Transverse colon (tissue), 4 donors: ENCODE results near the gene TMEM164. TPM values are rescaled to one million over a fixed set of nuclear protein-coding genes. Genes with fewer than 3 reads are reported as not detected.

Experiments
- DNase-seq: peaks from one replicate; pipeline ENCODE4 v3.0.0-alpha.2; 2019
- H3K27ac ChIP-seq, 4 donors: fragments of 200-600 bp; sonication (generic); 2 replicates each; pipeline ENCODE4 v1.5.1; 2016 to 2018; ENCODE audit warnings: inconsistent platforms in 4 of 4
- H3K27me3 ChIP-seq: fragments of 200-600 bp; sonication (generic); 2 replicates; pipeline ENCODE4 v1.5.1; 2017; ENCODE audit warnings: inconsistent platforms
- H3K36me3 ChIP-seq, 4 donors: fragments of 200-600 bp; sonication (generic); 2 replicates each; pipeline ENCODE4 v1.5.1; 2017 to 2019; ENCODE audit warnings: inconsistent platforms in 4 of 4
- H3K4me1 ChIP-seq, 4 donors: fragments of 200-600 bp; sonication (generic); 2 replicates each; pipeline ENCODE4 v1.5.1; 2017 to 2020; ENCODE audit warnings: inconsistent platforms in 4 of 4
- H3K4me3 ChIP-seq, 4 donors: fragments of 200-600 bp; sonication (generic); 1 replicate in 1 of 4; 2 replicates in 3 of 4; pipeline versions ENCODE4 v1.5.1 to v1.6.1; 2017 to 2019; ENCODE audit warnings: inconsistent platforms in 4 of 4
- H3K9me3 ChIP-seq, 2 donors: fragments of 200-600 bp; sonication (generic); 2 replicates each; pipeline ENCODE4 v1.5.1; 2017 to 2019; ENCODE audit warnings: inconsistent platforms in 2 of 2
- EP300 ChIP-seq: sonication (generic); formaldehyde crosslinking; IDR thresholded peaks from one replicate; pipeline ENCODE4 v1.6.1; 2017; ENCODE audit warnings: antibody characterized with exemption, low read depth
- POLR2A ChIP-seq: fragments of 450-650 bp; IDR thresholded peaks from one replicate; pipeline ENCODE4 v1.6.1; 2016; ENCODE audit warnings: antibody characterized with exemption, mild to moderate bottlenecking, moderate library complexity
- POLR2AphosphoS5 ChIP-seq, 3 donors: sonication (generic); formaldehyde crosslinking; IDR thresholded peaks; one replicate each; pipeline ENCODE4 v1.6.1; 2016; ENCODE audit warnings: antibody characterized with exemption in 3 of 3
- WGBS, 2 donors: methylation state at CpG; one replicate each; pipeline ENCODE4 v1.1.5; 2018; ENCODE audit warnings: low coverage in 1 of 2; 5-methylcytosine and 5-hydroxymethylcytosine counted together
- in situ Hi-C, 4 donors: fragments of 200-750 bp; cut with MboI; loops; one replicate each; pipeline versions ENCODE4 v1.15.0 to v1.15.1; 2017; ENCODE audit warnings: low sequenced_read_pairs in 3 of 4, low pct_ligation_motif_present in 1 of 4, low pct_unique_long_range_greater_than_20kb in 1 of 4
- intact Hi-C: fragments of 100-400 bp; cut with DNase I; formaldehyde crosslinking; loops from one replicate; pipeline ENCODE4 v1.15.1; 2023; ENCODE audit warnings: low total_unique reads
- total RNA-seq, 4 donors: library from RNA; depleted of rRNA; stranded (reverse); fragments of >200 nt; gene quantifications; one replicate each; pipeline ENCODE4 v1.1.0, GENCODE V29; 2016
- TF ChIP-seq, protein P1 (sequence below), 5 experiments: fragments of 200-600 bp in 3 of 5; fragments of 450-650 bp in 2 of 5; sonication (generic) in 3 of 5; IDR thresholded peaks; 1 replicate in 2 of 5; 2 replicates in 3 of 5; pipeline ENCODE4 v1.5.1; 2016 to 2017; ENCODE audit warnings: antibody characterized with exemption in 5 of 5, inconsistent platforms in 3 of 5, mild to moderate bottlenecking in 2 of 5, moderate library complexity in 1 of 5

TMEM164 gene
- total RNA-seq, 4 donors from 2014 or later, result 19.5 to 112 (median 91.3) TPM

DNA sequence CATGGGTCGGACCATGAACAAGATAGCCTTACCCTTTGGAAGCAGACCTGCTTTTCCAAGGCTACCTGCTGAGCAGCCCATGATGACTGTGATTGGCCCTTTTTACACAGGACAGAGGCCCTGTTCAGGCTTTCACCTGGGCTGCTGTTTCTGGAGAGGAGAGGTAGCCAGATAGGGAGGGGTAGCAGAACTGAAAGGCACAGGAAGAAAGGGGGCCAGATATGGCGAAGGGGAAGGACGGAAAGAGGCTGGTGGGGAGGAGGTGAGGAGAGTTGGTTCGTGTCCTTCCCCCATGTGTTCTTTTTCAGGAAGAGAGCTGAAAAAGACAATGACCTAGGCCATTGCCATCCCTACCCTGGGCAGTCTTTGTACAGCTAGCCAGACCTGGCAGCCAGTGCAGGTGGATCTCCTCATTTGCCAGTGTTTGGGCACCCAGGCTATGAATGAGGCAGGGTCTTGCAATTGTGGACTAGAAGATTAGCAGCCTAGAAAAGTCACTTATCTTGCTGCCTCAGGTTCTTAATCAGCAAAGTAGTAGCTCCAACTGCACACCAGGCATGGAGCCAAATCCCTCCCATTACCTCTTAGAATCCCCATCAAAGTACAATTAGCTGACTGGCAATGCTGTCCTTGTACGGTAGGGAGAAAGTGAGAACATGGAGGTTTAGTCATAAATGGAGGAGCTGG lies 175.4 kb downstream of the TMEM164 start:
- in situ Hi-C loops, result no loop called here
- Histone ChIP-seq H3K4me3 (no peak overlapping the region), H3K27ac (no peak overlapping the region), H3K4me1 (no peaks in the 10 kb centered on the region), H3K27me3 (no peaks in the 10 kb centered on the region), H3K9me3 (no peaks in the 10 kb centered on the region), H3K36me3 (no peaks in the 10 kb centered on the region)
- intact Hi-C loops, result no loop called here
- DNase-seq, result no peak
- 77% methylated on average over 5 of the region's 5 CpGs; no CpG with 5 or more reads in 1 of the 2 donors for WGBS, 2 donors
- TF ChIP-seq EP300 (no peak), POLR2A (no peak), POLR2AphosphoS5 (IDR thresholded peaks at IDR 0.05) (no peak)
- TF ChIP-seq, protein P1, sequence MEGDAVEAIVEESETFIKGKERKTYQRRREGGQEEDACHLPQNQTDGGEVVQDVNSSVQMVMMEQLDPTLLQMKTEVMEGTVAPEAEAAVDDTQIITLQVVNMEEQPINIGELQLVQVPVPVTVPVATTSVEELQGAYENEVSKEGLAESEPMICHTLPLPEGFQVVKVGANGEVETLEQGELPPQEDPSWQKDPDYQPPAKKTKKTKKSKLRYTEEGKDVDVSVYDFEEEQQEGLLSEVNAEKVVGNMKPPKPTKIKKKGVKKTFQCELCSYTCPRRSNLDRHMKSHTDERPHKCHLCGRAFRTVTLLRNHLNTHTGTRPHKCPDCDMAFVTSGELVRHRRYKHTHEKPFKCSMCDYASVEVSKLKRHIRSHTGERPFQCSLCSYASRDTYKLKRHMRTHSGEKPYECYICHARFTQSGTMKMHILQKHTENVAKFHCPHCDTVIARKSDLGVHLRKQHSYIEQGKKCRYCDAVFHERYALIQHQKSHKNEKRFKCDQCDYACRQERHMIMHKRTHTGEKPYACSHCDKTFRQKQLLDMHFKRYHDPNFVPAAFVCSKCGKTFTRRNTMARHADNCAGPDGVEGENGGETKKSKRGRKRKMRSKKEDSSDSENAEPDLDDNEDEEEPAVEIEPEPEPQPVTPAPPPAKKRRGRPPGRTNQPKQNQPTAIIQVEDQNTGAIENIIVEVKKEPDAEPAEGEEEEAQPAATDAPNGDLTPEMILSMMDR (IDR thresholded peaks at IDR 0.05), result no peak

GRCh38 chrX:110180176-110180927 lies 177.4 kb downstream of the TMEM164 start:
- no peak for DNase-seq
- Histone ChIP-seq H3K27me3 (no peaks in the 10 kb centered on the region), H3K36me3 (no peaks in the 10 kb centered on the region), H3K9me3 (no peaks in the 10 kb centered on the region), H3K4me3 (no peak overlapping the region), H3K4me1 (no peaks in the 10 kb centered on the region), H3K27ac (no peak overlapping the region)
- intact Hi-C loops (no loop called here), in situ Hi-C loops (no loop called here)
- WGBS, 2 donors, result 70% methylated on average over 5 of the region's 5 CpGs; no CpG with 5 or more reads in 1 of the 2 donors
- TF ChIP-seq, protein P1 (IDR thresholded peaks at IDR 0.05), result no peak
- TF ChIP-seq POLR2AphosphoS5 (IDR thresholded peaks at IDR 0.05) (no peak), POLR2A (no peak)

DNA sequence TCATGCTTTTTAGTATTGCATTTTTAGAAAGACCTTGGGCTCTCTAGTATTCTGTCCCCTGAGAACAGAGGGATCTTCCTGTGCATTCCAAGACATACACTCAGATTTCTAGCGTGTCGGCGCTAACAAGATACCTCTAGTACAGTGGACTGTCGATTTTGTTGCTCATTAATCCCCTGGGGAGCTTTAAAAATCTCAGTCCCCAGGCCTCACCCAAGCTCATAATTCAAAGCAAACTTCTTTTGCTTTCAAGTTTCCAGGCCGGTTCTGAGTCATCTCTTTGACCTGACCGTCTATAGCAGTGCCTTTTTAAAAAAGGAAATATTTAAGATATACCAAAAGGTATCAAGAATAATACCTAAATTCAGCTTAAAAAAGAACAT lies 178.0 kb downstream of the TMEM164 start:
- no peak overlapping the region for H3K27ac ChIP-seq
- no peaks in the 10 kb centered on the region for H3K9me3 ChIP-seq

More for the DNA sequence above, 178.0 kb downstream of the TMEM164 start:
- Histone ChIP-seq H3K4me3 (no peak overlapping the region), H3K36me3 (no peaks in the 10 kb centered on the region), H3K4me1 (no peaks in the 10 kb centered on the region), H3K27me3 (no peaks in the 10 kb centered on the region)
- in situ Hi-C loops, result no loop called here
- TF ChIP-seq EP300 (no peak), POLR2AphosphoS5 (IDR thresholded peaks at IDR 0.05) (no peak), POLR2A (no peak)
- TF ChIP-seq, protein P1 (IDR thresholded peaks at IDR 0.05), result no peak
- 64% methylated on average over 6 of the region's 6 CpGs; no CpG with 5 or more reads in 1 of the 2 donors for WGBS, 2 donors
- DNase-seq, result no peak
- intact Hi-C loops, result no loop called here
